SK-N-SH (cell line): Measurements from ENCODE around the gene PRKAR1A. TPM values are rescaled to one million over a fixed set of nuclear protein-coding genes. Genes with fewer than 3 reads are reported as not detected.

Source experiments
- CTCF ChIA-PET: fragments of 300-600, 350-600 bp; formaldehyde crosslinking; extraction: SDS; loops from one replicate; lab custom pipeline; 2021; lab: Yijun Ruan, JAX
- POLR2A ChIA-PET: fragments of 350-600 bp; sonication (Branson Sonifier 250); formaldehyde crosslinking; extraction: SDS; loops from one replicate; lab custom pipeline; 2020; ENCODE audit warnings: antibody characterized with exemption, inconsistent platforms; lab: Yijun Ruan, JAX
- DNase-seq: peaks from one replicate; pipeline ENCODE4 v3.0.0; 2012
- H2AFZ ChIP-seq: fragments of 200-600 bp; sonication (generic); 2 replicates; pipeline ENCODE4 v1.8.1; 2016; ENCODE audit warnings: antibody characterized with exemption, mild to moderate bottlenecking, low read depth
- H3F3A ChIP-seq: fragments of 200-600 bp; sonication (generic); replicated peaks from 2 replicates; pipeline ENCODE3; 2016; ENCODE audit warnings: antibody characterized with exemption, mild to moderate bottlenecking; ENCODE audit not compliant: insufficient read depth
- H3K27ac ChIP-seq, 2 experiments: fragments of 200-500 bp in 1 of 2; fragments of 200-600 bp in 1 of 2; sonication (Bioruptor generic) in 1 of 2; sonication (generic), shearing (Covaris generic) in 1 of 2; 2 replicates each; pipeline versions ENCODE4 v1.5.1 to v1.6.1; 2014 to 2016; ENCODE audit warnings: low read depth in 2 of 2, inconsistent platforms in 1 of 2, low read length in 1 of 2, mild to moderate bottlenecking in 1 of 2, mixed read lengths in 1 of 2
- H3K27me3 ChIP-seq: fragments of 200-600 bp; sonication (generic), shearing (Covaris generic); 2 replicates; pipeline ENCODE4 v1.6.1; 2016; ENCODE audit warnings: mixed run types; ENCODE audit not compliant: insufficient read depth
- H3K36me3 ChIP-seq, 2 experiments: fragments of 200-500 bp in 1 of 2; fragments of 200-600 bp in 1 of 2; sonication (Bioruptor generic) in 1 of 2; sonication (generic) in 1 of 2; replicated peaks in 1 of 2; 2 replicates each; pipeline versions ENCODE3 to v1.5.1; 2014 to 2016; ENCODE audit warnings: low read length in 1 of 2, mild to moderate bottlenecking in 1 of 2; ENCODE audit not compliant: insufficient read depth in 2 of 2, control insufficient read depth in 1 of 2
- H3K4me1 ChIP-seq, 2 experiments: fragments of 200-500 bp in 1 of 2; fragments of 200-600 bp in 1 of 2; sonication (Bioruptor generic) in 1 of 2; sonication (generic), shearing (Covaris generic) in 1 of 2; 2 replicates each; pipeline versions ENCODE4 v1.5.1 to v1.6.1; 2014 to 2016; ENCODE audit warnings: low read depth in 1 of 2, low read length in 1 of 2, mixed run types in 1 of 2; ENCODE audit not compliant: insufficient read depth in 2 of 2, control insufficient read depth in 1 of 2
- H3K4me2 ChIP-seq: fragments of 200-600 bp; sonication (generic), shearing (Covaris generic); 2 replicates; pipeline ENCODE4 v1.6.1; 2017; ENCODE audit warnings: mixed run types
- H3K4me3 ChIP-seq, 2 experiments: fragments of 200-500 bp in 1 of 2; fragments of 200-600 bp in 1 of 2; sonication (Bioruptor generic) in 1 of 2; sonication (generic), shearing (Covaris generic) in 1 of 2; 2 replicates each; pipeline versions ENCODE4 v1.5.1 to v1.8.1; 2014 to 2016; ENCODE audit warnings: low read depth in 2 of 2, inconsistent platforms in 1 of 2, low read length in 1 of 2, mild to moderate bottlenecking in 1 of 2, mixed read lengths in 1 of 2, moderate library complexity in 1 of 2
- H3K79me2 ChIP-seq: fragments of 200-600 bp; sonication (generic); 2 replicates; pipeline ENCODE4 v1.8.1; 2017; ENCODE audit warnings: mild to moderate bottlenecking; ENCODE audit not compliant: insufficient read depth
- H3K9ac ChIP-seq: fragments of 200-600 bp; sonication (generic); 2 replicates; pipeline ENCODE4 v1.6.1; 2017; ENCODE audit warnings: mixed run types
- H3K9me2 ChIP-seq: fragments of 200-600 bp; sonication (generic); 2 replicates; pipeline ENCODE4 v1.6.1; 2017; ENCODE audit warnings: mixed run types
- H3K9me3 ChIP-seq: fragments of 200-600 bp; sonication (generic); 2 replicates; pipeline ENCODE4 v1.6.1; 2017; ENCODE audit warnings: mixed run types, mild to moderate bottlenecking, moderate library complexity
- H4K20me1 ChIP-seq: fragments of 200-600 bp; sonication (generic); 2 replicates; pipeline ENCODE4 v1.6.1; 2017; ENCODE audit warnings: mild to moderate bottlenecking, mixed run types; ENCODE audit not compliant: insufficient read depth
- CHD2 ChIP-seq: fragments of 150-350 bp; IDR thresholded peaks from 2 replicates; pipeline ENCODE4 v1.6.1; 2018; ENCODE audit warnings: low read length; ENCODE audit not compliant: partially characterized antibody
- ELF1 ChIP-seq: IDR thresholded peaks from 2 replicates; pipeline ENCODE4 v1.4.0; 2012
- EZH2phosphoT487 ChIP-seq: fragments of 200-600 bp; sonication (generic); IDR thresholded peaks from 2 replicates; pipeline ENCODE4 v1.6.1; 2017; ENCODE audit warnings: low read depth, mixed run types, mild to moderate bottlenecking, antibody characterized with exemption, moderate library complexity, borderline replicate concordance
- FOSL2 ChIP-seq: IDR thresholded peaks from 2 replicates; pipeline ENCODE4 v1.4.0; 2012; ENCODE audit warnings: low read depth, mild to moderate bottlenecking, moderate library complexity, borderline replicate concordance
- FOXJ3 ChIP-seq: sonication (generic); formaldehyde crosslinking; IDR thresholded peaks from 2 replicates; pipeline ENCODE4 v1.5.1; 2020; ENCODE audit warnings: mild to moderate bottlenecking, missing genetic modification reagents
- FOXM1 ChIP-seq: IDR thresholded peaks from 2 replicates; pipeline ENCODE4 v1.4.0; 2012; ENCODE audit warnings: low read depth, mild to moderate bottlenecking
- GABPA ChIP-seq: IDR thresholded peaks from 2 replicates; pipeline ENCODE4 v1.4.0; 2012; ENCODE audit warnings: low read depth, mild to moderate bottlenecking
- GATA2 ChIP-seq: sonication (generic); formaldehyde crosslinking; IDR thresholded peaks from 2 replicates; pipeline ENCODE4 v1.5.0; 2020; ENCODE audit warnings: mild to moderate bottlenecking, missing genetic modification reagents
- MXI1 ChIP-seq: IDR thresholded peaks from 2 replicates; pipeline ENCODE4 v1.6.1; 2012; ENCODE audit warnings: mild to moderate bottlenecking, low read depth, low read length, improper control_type of control experiment
- NFIC ChIP-seq: IDR thresholded peaks from 2 replicates; pipeline ENCODE4 v1.4.0; 2012; ENCODE audit warnings: borderline replicate concordance
- PBX3 ChIP-seq: IDR thresholded peaks from 2 replicates; pipeline ENCODE4; 2012
- RAD21 ChIP-seq: IDR thresholded peaks from 2 replicates; pipeline ENCODE4 v1.6.1; 2012; ENCODE audit warnings: mild to moderate bottlenecking, low read length
- REST ChIP-seq: IDR thresholded peaks from 2 replicates; pipeline ENCODE4 v1.6.1; 2012; ENCODE audit warnings: mild to moderate bottlenecking, low read depth, low read length, moderate library complexity
- RXRA ChIP-seq: IDR thresholded peaks from 2 replicates; pipeline ENCODE4 v1.4.0; 2012; ENCODE audit warnings: low read depth, mild to moderate bottlenecking, borderline replicate concordance
- SMC3 ChIP-seq: IDR thresholded peaks from 2 replicates; pipeline ENCODE4 v1.6.1; 2012; ENCODE audit warnings: low read depth, low read length, improper control_type of control experiment
- TAF1 ChIP-seq: IDR thresholded peaks from 2 replicates; pipeline ENCODE4 v1.6.1; 2012; ENCODE audit warnings: low read depth, mild to moderate bottlenecking, low read length, moderate library complexity, borderline replicate concordance
- TEAD4 ChIP-seq: IDR thresholded peaks from 2 replicates; pipeline ENCODE4 v1.4.0; 2012; ENCODE audit warnings: mild to moderate bottlenecking, borderline replicate concordance; ENCODE audit not compliant: insufficient read depth
- USF1 ChIP-seq: IDR thresholded peaks from 2 replicates; pipeline ENCODE4 v1.4.0; 2012; ENCODE audit warnings: low read depth, borderline replicate concordance
- YY1 ChIP-seq: IDR thresholded peaks from 2 replicates; pipeline ENCODE4 v1.4.0; 2012; ENCODE audit warnings: low read depth, mild to moderate bottlenecking
- WGBS: methylation state at CpG from one replicate; pipeline ENCODE4 v1.1.6; 2017; ENCODE audit warnings: low lambda C conversion rate; 5-methylcytosine and 5-hydroxymethylcytosine counted together
- polyA plus RNA-seq, 3 experiments: library from polyadenylated mRNA; depleted of rRNA; stranded (reverse); fragments of >200 nt; gene quantifications; 2 replicates each; pipeline ENCODE4 v1.2.3, GENCODE V29; 2012
- TF ChIP-seq, protein P1 (sequence below): fragments of 200-600 bp; sonication (generic); IDR thresholded peaks from 2 replicates; pipeline ENCODE4 v1.6.1; 2017; ENCODE audit warnings: antibody characterized with exemption, mild to moderate bottlenecking, moderate library complexity

PRKAR1A gene
- polyA plus RNA-seq, 1 of the 3 experiments (the other 2 are of a cell fraction): 195 TPM

DNA sequence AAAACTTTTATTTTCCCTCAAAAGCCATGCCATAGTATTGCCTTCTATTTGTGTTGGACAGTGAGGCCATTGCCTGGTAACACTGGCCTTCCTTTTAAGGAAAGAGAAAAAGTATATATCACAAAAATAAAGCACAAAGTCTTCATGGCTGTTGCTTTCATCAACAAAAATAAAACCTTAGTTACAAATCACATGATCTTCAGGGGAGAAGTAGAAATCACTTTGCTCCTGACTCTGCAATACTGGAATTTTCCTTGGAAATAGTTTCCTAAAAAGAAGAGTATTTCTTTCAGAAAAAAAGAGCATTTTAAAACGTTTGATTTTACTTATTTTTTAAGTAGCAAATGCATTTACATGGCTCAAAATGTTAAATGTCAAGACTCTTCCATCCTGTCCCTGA, 47.1 kb downstream of the PRKAR1A start (continued):
- no peak for TF ChIP-seq ELF1
- no peak for TF ChIP-seq FOXM1
- no peak for TF ChIP-seq EZH2phosphoT487

DNA sequence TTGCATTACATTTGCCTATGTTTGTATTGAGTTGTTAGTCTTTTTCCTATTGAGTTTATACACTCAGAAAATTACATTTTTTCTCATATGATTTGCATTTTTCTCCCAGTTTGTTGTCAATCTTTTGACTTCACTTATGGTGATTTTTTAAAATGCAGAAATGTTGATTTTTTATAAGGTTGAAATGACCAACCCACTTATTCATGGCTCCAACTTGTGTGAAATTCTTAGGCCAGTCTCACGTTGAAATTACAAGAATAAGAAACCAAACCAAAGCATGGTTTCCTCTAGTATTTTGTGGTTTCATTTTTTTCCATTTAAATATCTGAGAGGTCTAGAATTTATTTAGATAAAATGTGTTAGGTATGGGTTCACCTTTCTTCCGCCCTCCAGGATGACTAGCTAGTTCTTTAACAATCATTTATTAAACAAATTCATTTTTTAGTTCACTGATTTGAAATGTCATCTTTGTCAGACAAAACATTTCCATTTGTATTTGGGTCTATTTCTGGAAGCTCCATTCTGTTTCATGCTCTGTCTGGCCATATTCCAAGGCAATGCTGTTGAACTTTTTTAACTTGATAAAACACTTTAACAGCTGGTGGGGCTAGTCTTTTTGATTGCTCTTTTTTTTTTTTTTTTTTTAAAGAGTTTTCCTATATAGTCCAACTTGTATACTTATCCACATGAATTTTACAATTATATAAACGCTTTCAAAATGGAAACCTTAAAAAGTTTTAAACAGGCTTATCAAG, 48.9 kb downstream of the PRKAR1A start:
- TF ChIP-seq FOXJ3 (CRISPR knock-in tag): no peak
- TF ChIP-seq REST: no peak
- no peak for TF ChIP-seq TAF1
- TF ChIP-seq, protein P1, sequence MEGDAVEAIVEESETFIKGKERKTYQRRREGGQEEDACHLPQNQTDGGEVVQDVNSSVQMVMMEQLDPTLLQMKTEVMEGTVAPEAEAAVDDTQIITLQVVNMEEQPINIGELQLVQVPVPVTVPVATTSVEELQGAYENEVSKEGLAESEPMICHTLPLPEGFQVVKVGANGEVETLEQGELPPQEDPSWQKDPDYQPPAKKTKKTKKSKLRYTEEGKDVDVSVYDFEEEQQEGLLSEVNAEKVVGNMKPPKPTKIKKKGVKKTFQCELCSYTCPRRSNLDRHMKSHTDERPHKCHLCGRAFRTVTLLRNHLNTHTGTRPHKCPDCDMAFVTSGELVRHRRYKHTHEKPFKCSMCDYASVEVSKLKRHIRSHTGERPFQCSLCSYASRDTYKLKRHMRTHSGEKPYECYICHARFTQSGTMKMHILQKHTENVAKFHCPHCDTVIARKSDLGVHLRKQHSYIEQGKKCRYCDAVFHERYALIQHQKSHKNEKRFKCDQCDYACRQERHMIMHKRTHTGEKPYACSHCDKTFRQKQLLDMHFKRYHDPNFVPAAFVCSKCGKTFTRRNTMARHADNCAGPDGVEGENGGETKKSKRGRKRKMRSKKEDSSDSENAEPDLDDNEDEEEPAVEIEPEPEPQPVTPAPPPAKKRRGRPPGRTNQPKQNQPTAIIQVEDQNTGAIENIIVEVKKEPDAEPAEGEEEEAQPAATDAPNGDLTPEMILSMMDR: no peak
- TF ChIP-seq CHD2: no peak
- no peak for TF ChIP-seq FOSL2
- no peak for TF ChIP-seq GABPA
- TF ChIP-seq USF1: no peak
- no peak for TF ChIP-seq RAD21
- TF ChIP-seq GATA2: no peak
- TF ChIP-seq NFIC: no peak
- no peak for TF ChIP-seq SMC3
- TF ChIP-seq TEAD4: no peak
- TF ChIP-seq RXRA: no peak
- TF ChIP-seq YY1: no peak
- no peak for TF ChIP-seq PBX3
- no peak for TF ChIP-seq MXI1
- Histone ChIP-seq H3K79me2 (no peaks in the 10 kb centered on the region), H3K9ac (no peak overlapping the region), H3K9me3 (no peaks in the 10 kb centered on the region), H3K4me2 (no peak overlapping the region), H3F3A (no peaks in the 10 kb centered on the region), H2AFZ (no peak overlapping the region), H3K9me2 (no peaks in the 10 kb centered on the region), H3K4me3 (no peak overlapping the region), H3K36me3 (no peaks in the 10 kb centered on the region), H4K20me1 (no peaks in the 10 kb centered on the region), H3K27ac (no peak overlapping the region), H3K27me3 (no peaks in the 10 kb centered on the region), H3K4me1 (no peaks in the 10 kb centered on the region)
- CTCF ChIA-PET: no interaction called here
- POLR2A ChIA-PET: no interaction called here
- WGBS: 15% methylated on average over 3 of the region's 3 CpGs
- no peak for DNase-seq
